Left hindlimb (tissue), 1 donor: Measurements from ENCODE around the gene OXLD1.
A peak's percentile ranks its signal among the peaks of the same experiment; 100 is the strongest.

ENCODE experiments used
- DNase-seq: peaks from one replicate; pipeline ENCODE4 v3.0.0-alpha.2; 2018

OXLD1 gene

GRCh38 chr17:81701288-81702071 is 35.1 kb upstream of the OXLD1 start:
- no peak for DNase-seq

- no peak for DNase-seq
Observed at GRCh38 chr17:81700353-81701287, 34.2 kb upstream of the OXLD1 start.

- no peak for DNase-seq
Observed at GRCh38 chr17:81697261-81698044, 31.0 kb upstream of the OXLD1 start.

GRCh38 chr17:81696218-81696941 is 30.0 kb upstream of the OXLD1 start:
- DNase-seq: no peak

GRCh38 chr17:81695801-81696200 is 29.4 kb upstream of the OXLD1 start:
- DNase-seq: no peak

- no peak for DNase-seq
Observed at GRCh38 chr17:81695211-81695610, 28.8 kb upstream of the OXLD1 start.

GRCh38 chr17:81694810-81695209 is 28.4 kb upstream of the OXLD1 start:
- no peak for DNase-seq

GRCh38 chr17:81693509-81694210 is 27.3 kb upstream of the OXLD1 start:
- DNase-seq: no peak

- DNase-seq: no peak
Observed at GRCh38 chr17:81691608-81692007, 25.2 kb upstream of the OXLD1 start.

GRCh38 chr17:81691196-81691595 is 24.8 kb upstream of the OXLD1 start:
- DNase-seq: no peak

GRCh38 chr17:81690549-81690948 is 24.1 kb upstream of the OXLD1 start:
- no peak for DNase-seq

GRCh38 chr17:81690066-81690465 is 23.7 kb upstream of the OXLD1 start:
- DNase-seq: no peak

- DNase-seq: no peak
Observed at GRCh38 chr17:81688616-81689015, 22.2 kb upstream of the OXLD1 start.

- DNase-seq: no peak
Observed at GRCh38 chr17:81687770-81688541, 21.6 kb upstream of the OXLD1 start.

- no peak for DNase-seq
Observed at GRCh38 chr17:81686614-81687013, 20.2 kb upstream of the OXLD1 start.

- DNase-seq: no peak
Observed at GRCh38 chr17:81685108-81685507, 18.7 kb upstream of the OXLD1 start.

GRCh38 chr17:81684442-81684911 is 18.1 kb upstream of the OXLD1 start:
- no peak for DNase-seq

- peak; percentile 99 for DNase-seq
Observed at GRCh38 chr17:81683584-81684441, 17.4 kb upstream of the OXLD1 start, which contains the start of the genes ARL16 and HGS. Gene ARL16 (minus strand): TSS chr17:81683797. CDS start chr17:81683753, 44 bp downstream. Gene HGS (plus strand): TSS chr17:81684011. CDS start chr17:81684067, 56 bp downstream.

GRCh38 chr17:81683208-81683583 is 16.8 kb upstream of the OXLD1 start:
- no peak for DNase-seq
